ENCODE measurements around the gene MOB3B. TPM values are rescaled to one million over a fixed set of nuclear protein-coding genes. Genes with fewer than 3 reads are reported as not detected.

MOB3B gene
- total RNA-seq, 1 donor from 2014 or later = 0.94 TPM

DNA sequence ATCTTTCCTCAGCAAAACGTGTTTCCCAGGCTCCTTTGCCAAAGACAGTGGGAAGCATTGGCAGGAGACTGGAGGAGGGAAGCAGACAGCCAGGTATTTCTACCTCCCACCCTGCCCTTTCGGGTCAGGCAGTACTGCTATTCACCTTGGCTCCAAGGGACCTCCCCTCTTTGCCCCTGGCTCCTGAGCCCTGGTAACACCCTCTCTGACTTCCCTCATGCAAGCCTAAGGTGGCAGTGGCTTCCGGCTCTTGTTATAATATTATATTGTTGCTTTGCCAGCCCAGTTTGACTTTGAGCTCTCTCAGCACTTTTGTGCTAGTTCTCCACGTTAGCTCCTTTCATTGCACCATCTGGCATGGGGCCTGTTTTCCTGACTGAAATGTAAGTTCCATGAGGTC is 87.2 kb downstream of the MOB3B start:
- H3K36me3 Mint-ChIP-seq (ENCODE audit: low read depth) = no peaks in the 10 kb centered on the region
- H3K27ac Mint-ChIP-seq = no peak overlapping the region
- DNase-seq (ENCODE audit: low spot score) = no peak
- peaks cover 2% of the 10 kb centered on the region for H3K27me3 Mint-ChIP-seq (ENCODE audit: low read depth)
- H3K4me3 Mint-ChIP-seq (ENCODE audit: low read depth) = no peak overlapping the region
- no peaks in the 10 kb centered on the region for H3K9me3 Mint-ChIP-seq
- intact Hi-C loops (cut with micrococcal nuclease) = no loop called here
- H3K4me1 Mint-ChIP-seq (ENCODE audit: low read depth) = peaks cover 2% of the 10 kb centered on the region

DNA sequence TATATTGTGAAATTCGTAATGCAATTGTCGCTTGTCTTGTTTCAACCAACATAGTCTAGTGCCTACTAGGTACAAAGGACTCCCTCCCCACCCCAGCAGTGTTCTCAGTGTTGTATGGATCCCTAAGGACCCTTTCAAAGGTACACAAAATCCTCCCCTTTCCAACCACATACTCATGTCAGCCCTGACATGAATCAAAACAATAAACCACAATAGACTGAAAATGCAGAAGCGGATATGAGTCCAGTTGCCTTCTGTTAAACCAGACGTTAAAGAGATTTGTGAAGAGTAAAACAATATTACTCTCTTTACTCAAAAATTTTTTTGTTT is 87.9 kb downstream of the MOB3B start:
- no peak for DNase-seq (ENCODE audit: low spot score)
- Mint-ChIP-seq H3K9me3 (no peaks in the 10 kb centered on the region), H3K4me1 (ENCODE audit: low read depth) (peaks cover 2% of the 10 kb centered on the region), H3K4me3 (ENCODE audit: low read depth) (no peak overlapping the region), H3K27ac (no peak overlapping the region), H3K27me3 (ENCODE audit: low read depth) (peaks cover 2% of the 10 kb centered on the region), H3K36me3 (ENCODE audit: low read depth) (no peaks in the 10 kb centered on the region)
- intact Hi-C loops (cut with micrococcal nuclease) = no loop called here

DNA sequence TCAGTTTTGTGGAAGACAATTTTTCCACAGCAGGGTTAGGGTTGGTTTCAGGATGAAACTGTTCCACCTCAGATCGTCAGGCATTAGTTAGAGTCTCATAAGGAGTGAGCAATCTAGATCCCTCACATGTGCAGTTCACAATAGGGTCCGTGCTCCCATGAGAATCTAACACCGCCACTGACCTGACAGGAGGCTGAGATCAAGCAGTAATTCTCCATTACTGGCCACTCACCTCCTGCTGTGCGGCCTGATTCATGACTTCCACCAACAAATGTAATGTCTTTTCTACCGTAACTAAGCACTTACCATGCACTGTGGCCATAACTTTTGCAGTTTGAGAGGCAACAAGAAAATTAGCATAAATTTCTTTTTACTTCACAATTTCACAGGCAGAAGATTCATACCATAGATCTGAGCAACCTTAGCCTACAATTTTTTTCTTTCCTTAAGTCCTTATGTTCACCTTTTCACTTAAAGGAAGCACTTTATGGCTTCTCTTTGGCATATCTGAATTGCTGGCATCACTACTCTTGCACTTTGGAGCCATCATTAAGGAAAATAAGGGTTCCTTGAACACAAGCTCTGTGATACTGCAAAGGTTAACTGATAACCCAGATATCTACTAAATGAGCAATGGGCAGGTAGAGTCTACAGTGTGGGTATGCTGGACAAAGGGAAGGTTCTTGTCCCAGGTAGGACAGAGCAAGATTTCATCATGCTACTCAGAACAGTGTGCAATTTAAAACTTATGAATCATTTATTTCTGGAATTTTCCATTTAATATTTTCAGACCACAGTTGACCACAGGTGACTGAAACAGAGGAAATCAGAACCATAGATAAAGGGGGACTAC is 88.5 kb downstream of the MOB3B start:
- Mint-ChIP-seq H3K27ac (no peak overlapping the region), H3K4me3 (ENCODE audit: low read depth) (no peak overlapping the region), H3K27me3 (ENCODE audit: low read depth) (peaks cover 2% of the 10 kb centered on the region), H3K4me1 (ENCODE audit: low read depth) (peaks cover 2% of the 10 kb centered on the region), H3K9me3 (no peaks in the 10 kb centered on the region), H3K36me3 (ENCODE audit: low read depth) (no peaks in the 10 kb centered on the region)
- intact Hi-C loops (cut with micrococcal nuclease) = no loop called here
- no peak for DNase-seq (ENCODE audit: low spot score)

- Mint-ChIP-seq H3K27ac (no peak overlapping the region), H3K4me3 (ENCODE audit: low read depth) (no peak overlapping the region), H3K27me3 (ENCODE audit: low read depth) (no peaks in the 10 kb centered on the region), H3K9me3 (no peaks in the 10 kb centered on the region), H3K4me1 (ENCODE audit: low read depth) (peaks cover 2% of the 10 kb centered on the region), H3K36me3 (ENCODE audit: low read depth) (no peaks in the 10 kb centered on the region)
- intact Hi-C loops (cut with micrococcal nuclease) = no loop called here
- no peak for DNase-seq (ENCODE audit: low spot score)
Measured at GRCh38 chr9:27438522-27438921, 91.1 kb downstream of the MOB3B start.

DNA sequence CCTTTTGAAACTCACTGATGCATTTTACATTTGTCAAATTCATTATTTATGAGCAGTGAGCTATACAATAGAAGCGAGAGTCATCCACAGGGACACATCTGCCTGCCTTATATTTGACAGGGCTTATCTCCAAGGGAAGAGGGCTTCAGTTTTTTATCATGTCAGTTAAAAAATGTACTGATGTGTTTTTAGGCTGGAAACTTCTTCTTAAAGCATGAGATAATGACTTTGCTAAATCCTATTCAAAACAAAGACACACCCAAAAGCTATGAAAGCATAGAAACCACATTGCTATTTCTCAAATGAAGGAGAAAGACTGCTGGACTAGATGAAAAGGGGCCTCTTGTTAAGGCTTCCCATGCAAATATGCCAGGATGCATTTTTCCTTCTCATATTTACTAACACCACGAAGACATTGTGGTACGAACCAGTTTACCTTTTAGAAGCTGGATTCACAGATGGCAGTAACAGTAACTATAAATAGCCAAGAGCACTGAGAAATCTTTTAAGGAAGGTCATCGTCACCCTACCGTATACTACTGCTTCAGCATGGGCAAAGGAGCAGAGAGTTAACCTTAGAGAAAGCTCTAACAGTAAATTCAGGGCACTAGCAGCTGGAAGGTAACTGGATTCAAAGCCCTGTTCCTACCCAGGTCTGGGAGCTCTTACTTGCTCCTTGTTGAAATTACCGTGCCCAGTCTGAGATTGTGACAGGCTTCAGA is 91.8 kb downstream of the MOB3B start:
- Mint-ChIP-seq H3K9me3 (no peaks in the 10 kb centered on the region), H3K4me3 (ENCODE audit: low read depth) (no peak overlapping the region), H3K27ac (no peak overlapping the region), H3K36me3 (ENCODE audit: low read depth) (no peaks in the 10 kb centered on the region), H3K27me3 (ENCODE audit: low read depth) (no peaks in the 10 kb centered on the region), H3K4me1 (ENCODE audit: low read depth) (peaks cover 2% of the 10 kb centered on the region)
- intact Hi-C loops (cut with micrococcal nuclease) = no loop called here
- DNase-seq (ENCODE audit: low spot score) = no peak

DNA sequence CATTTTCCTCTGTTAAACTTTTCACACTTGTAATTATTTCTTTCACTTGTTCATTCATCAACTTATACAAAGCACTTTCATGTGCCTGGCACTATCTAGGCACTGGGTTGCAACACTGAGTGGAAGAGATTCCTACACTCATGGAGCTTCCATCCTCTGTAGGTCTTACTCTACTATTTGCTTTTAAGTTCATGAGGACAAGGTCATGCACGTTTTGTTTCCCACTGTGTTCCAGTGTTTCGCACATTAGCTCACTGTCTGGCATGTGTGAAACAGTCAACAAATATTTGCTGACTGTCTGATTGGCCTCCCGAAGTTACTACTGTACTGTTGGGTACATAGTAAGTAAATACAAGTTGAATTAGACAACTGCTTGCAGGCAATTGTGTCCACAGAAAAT is 93.4 kb downstream of the MOB3B start:
- no peak overlapping the region for H3K4me3 Mint-ChIP-seq (ENCODE audit: low read depth)
- peaks cover 6% of the 10 kb centered on the region for H3K4me1 Mint-ChIP-seq (ENCODE audit: low read depth)
- no peak overlapping the region for H3K27ac Mint-ChIP-seq
- H3K27me3 Mint-ChIP-seq (ENCODE audit: low read depth) = peaks cover 2% of the 10 kb centered on the region
- no peaks in the 10 kb centered on the region for H3K9me3 Mint-ChIP-seq
- no peaks in the 10 kb centered on the region for H3K36me3 Mint-ChIP-seq (ENCODE audit: low read depth)
- intact Hi-C loops (cut with micrococcal nuclease) = no loop called here
- no peak for DNase-seq (ENCODE audit: low spot score)

- no peak overlapping the region for H3K27ac Mint-ChIP-seq
Measured at GRCh38 chr9:27433631-27434325, 95.8 kb downstream of the MOB3B start.

GRCh38 chr9:27432308-27432707 is 97.3 kb downstream of the MOB3B start:
- Mint-ChIP-seq H3K4me3 (ENCODE audit: low read depth) (no peak overlapping the region), H3K4me1 (ENCODE audit: low read depth) (peaks cover 6% of the 10 kb centered on the region), H3K9me3 (no peaks in the 10 kb centered on the region), H3K27me3 (ENCODE audit: low read depth) (peaks cover 2% of the 10 kb centered on the region), H3K36me3 (ENCODE audit: low read depth) (no peaks in the 10 kb centered on the region), H3K27ac (no peak overlapping the region)
- intact Hi-C loops (cut with micrococcal nuclease) = no loop called here
- DNase-seq (ENCODE audit: low spot score) = no peak

More at GRCh38 chr9:27433631-27434325, 95.8 kb downstream of the MOB3B start:
- no peak overlapping the region for H3K4me3 Mint-ChIP-seq (ENCODE audit: low read depth)
- DNase-seq (ENCODE audit: low spot score) = no peak
- H3K4me1 Mint-ChIP-seq (ENCODE audit: low read depth) = peaks cover 6% of the 10 kb centered on the region
- intact Hi-C loops (cut with micrococcal nuclease) = no loop called here
- no peaks in the 10 kb centered on the region for H3K36me3 Mint-ChIP-seq (ENCODE audit: low read depth)
- no peaks in the 10 kb centered on the region for H3K9me3 Mint-ChIP-seq
- peaks cover 2% of the 10 kb centered on the region for H3K27me3 Mint-ChIP-seq (ENCODE audit: low read depth)

DNA sequence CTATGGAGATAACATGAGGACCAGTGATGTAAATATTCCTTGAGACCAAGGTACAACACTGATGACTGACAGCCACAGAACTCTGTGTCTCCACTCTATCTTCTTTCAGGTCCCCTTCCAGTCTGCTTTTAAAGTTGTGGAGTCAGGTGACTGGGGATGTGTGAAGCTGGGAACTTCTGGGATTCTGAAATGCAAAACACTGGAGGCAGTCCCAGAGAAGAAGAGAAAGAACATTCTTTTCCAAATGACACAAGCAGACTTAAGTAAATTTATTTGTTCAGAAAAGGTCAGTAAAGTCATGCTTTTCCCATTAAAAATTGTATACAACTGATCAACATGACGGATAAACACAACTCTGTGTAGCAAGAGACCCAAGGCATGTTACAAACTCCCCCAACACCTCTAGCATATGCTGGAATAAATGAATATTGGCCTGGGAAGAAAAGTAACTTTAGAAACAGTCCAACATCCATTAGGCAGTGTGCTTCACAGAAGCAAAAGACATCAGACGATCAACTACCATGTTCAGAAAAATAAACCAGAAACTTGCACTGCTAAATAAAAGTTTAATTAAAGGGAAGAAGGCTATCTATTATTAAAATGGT is 98.0 kb downstream of the MOB3B start:
- H3K27me3 Mint-ChIP-seq (ENCODE audit: low read depth) = peaks cover 2% of the 10 kb centered on the region
- no peaks in the 10 kb centered on the region for H3K9me3 Mint-ChIP-seq
- H3K4me3 Mint-ChIP-seq (ENCODE audit: low read depth) = no peak overlapping the region
- intact Hi-C loops (cut with micrococcal nuclease) = no loop called here
- peaks cover 6% of the 10 kb centered on the region for H3K4me1 Mint-ChIP-seq (ENCODE audit: low read depth)
- no peaks in the 10 kb centered on the region for H3K36me3 Mint-ChIP-seq (ENCODE audit: low read depth)
- no peak for DNase-seq (ENCODE audit: low spot score)
- no peak overlapping the region for H3K27ac Mint-ChIP-seq

- Mint-ChIP-seq H3K36me3 (ENCODE audit: low read depth) (no peaks in the 10 kb centered on the region), H3K27ac (no peak overlapping the region), H3K4me1 (ENCODE audit: low read depth) (peaks cover 8% of the 10 kb centered on the region), H3K27me3 (ENCODE audit: low read depth) (peaks cover 2% of the 10 kb centered on the region), H3K4me3 (ENCODE audit: low read depth) (no peak overlapping the region), H3K9me3 (no peaks in the 10 kb centered on the region)
- intact Hi-C loops (cut with micrococcal nuclease) = no loop called here
- DNase-seq (ENCODE audit: low spot score) = no peak
Measured at GRCh38 chr9:27430750-27431535, 98.7 kb downstream of the MOB3B start.

DNA sequence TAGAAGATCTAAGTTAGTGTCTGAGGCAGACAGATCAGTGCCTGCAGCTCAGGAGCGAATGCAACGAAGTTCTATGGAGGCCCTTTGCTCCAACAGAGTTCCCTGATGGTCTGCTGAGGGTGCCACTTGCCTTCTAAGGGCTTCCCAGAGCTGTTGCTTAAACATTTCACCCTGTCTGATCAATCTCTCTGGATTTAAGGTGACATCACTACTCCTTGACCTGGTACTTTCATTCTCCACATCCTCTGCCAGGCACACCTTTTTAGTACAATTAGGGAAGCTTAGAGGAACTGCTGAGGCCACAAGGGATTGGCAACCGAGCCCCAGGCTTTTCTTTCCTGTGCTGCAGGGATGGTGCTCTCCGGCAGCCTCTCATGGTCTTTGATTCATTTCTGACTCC is 99.7 kb downstream of the MOB3B start:
- Mint-ChIP-seq H3K36me3 (ENCODE audit: low read depth) (no peaks in the 10 kb centered on the region), H3K27ac (no peak overlapping the region), H3K9me3 (no peaks in the 10 kb centered on the region), H3K4me1 (ENCODE audit: low read depth) (peaks cover 9% of the 10 kb centered on the region), H3K4me3 (ENCODE audit: low read depth) (no peak overlapping the region), H3K27me3 (ENCODE audit: low read depth) (peaks cover 2% of the 10 kb centered on the region)
- no peak for DNase-seq (ENCODE audit: low spot score)
- intact Hi-C loops (cut with micrococcal nuclease) = no loop called here

- Mint-ChIP-seq H3K27ac (no peak overlapping the region), H3K9me3 (no peaks in the 10 kb centered on the region), H3K36me3 (ENCODE audit: low read depth) (no peaks in the 10 kb centered on the region), H3K27me3 (ENCODE audit: low read depth) (peaks cover 2% of the 10 kb centered on the region), H3K4me1 (ENCODE audit: low read depth) (peaks cover 9% of the 10 kb centered on the region), H3K4me3 (ENCODE audit: low read depth) (no peak overlapping the region)
- intact Hi-C loops (cut with micrococcal nuclease) = no loop called here
- no peak for DNase-seq (ENCODE audit: low spot score)
Measured at GRCh38 chr9:27429436-27429835, 100.2 kb downstream of the MOB3B start.

All from activated T-helper 2 cell treated with anti-CD3 and anti-CD28 coated beads, Interferon-gamma antibody, Interleukin-2, Interleukin-4, amounts not matched to agents 10 μg/mL and 5 μg/mL and 100 μg/mL, durations not matched to agents 14 hours and 24 hours and 36 hours (primary cell).